H9 (cell line): ENCODE measurements around the gene C3orf20. TPM values are rescaled to one million over a fixed set of nuclear protein-coding genes. Genes with fewer than 3 reads are reported as not detected.

Experiments
- DNase-seq: peaks from one replicate; pipeline ENCODE4 v3.0.0-alpha.2; 2017
- H2AFZ ChIP-seq: one replicate; pipeline ENCODE4 v1.6.1; 2013; ENCODE audit warnings: mild to moderate bottlenecking, low read length, control low read depth, moderate library complexity
- H2AK5ac ChIP-seq: 2 replicates; pipeline ENCODE4 v1.6.1; 2013; ENCODE audit warnings: low read length, control low read depth, mixed read lengths; ENCODE audit not compliant: insufficient read length
- H2BK120ac ChIP-seq: one replicate; pipeline ENCODE4 v1.6.1; 2013; ENCODE audit warnings: low read depth, mild to moderate bottlenecking, low read length, control low read depth, inconsistent platforms; ENCODE audit not compliant: poor library complexity, severe bottlenecking
- H2BK12ac ChIP-seq: 2 replicates; pipeline ENCODE4 v1.6.1; 2013; ENCODE audit warnings: low read length, control low read depth, mixed read lengths, low read depth; ENCODE audit not compliant: insufficient read length
- H2BK15ac ChIP-seq: 2 replicates; pipeline ENCODE4 v1.6.1; 2013; ENCODE audit warnings: low read depth, low read length, control low read depth
- H2BK20ac ChIP-seq: one replicate; pipeline ENCODE4 v1.6.1; 2013; ENCODE audit warnings: low read depth, mild to moderate bottlenecking, low read length, control low read depth, inconsistent platforms; ENCODE audit not compliant: poor library complexity, severe bottlenecking
- H2BK5ac ChIP-seq: 2 replicates; pipeline ENCODE4 v1.6.1; 2013; ENCODE audit warnings: low read length, control low read depth, mixed read lengths; ENCODE audit not compliant: insufficient read length
- H3K14ac ChIP-seq: 2 replicates; pipeline ENCODE4 v1.6.1; 2013; ENCODE audit warnings: low read length, control low read depth; ENCODE audit not compliant: insufficient read depth
- H3K18ac ChIP-seq: 2 replicates; pipeline ENCODE4 v1.6.1; 2013; ENCODE audit warnings: low read depth, mild to moderate bottlenecking, mixed read lengths, low read length, control low read depth; ENCODE audit not compliant: insufficient read length
- H3K23ac ChIP-seq: 2 replicates; pipeline ENCODE4 v1.6.1; 2013; ENCODE audit warnings: low read length, control low read depth, mixed read lengths, low read depth; ENCODE audit not compliant: insufficient read length
- H3K23me2 ChIP-seq: 2 replicates; pipeline ENCODE4 v1.6.1; 2013; ENCODE audit warnings: low read depth, mild to moderate bottlenecking, mixed read lengths, low read length, control low read depth; ENCODE audit not compliant: insufficient read length, poor library complexity, severe bottlenecking
- H3K27ac ChIP-seq: 2 replicates; pipeline ENCODE4 v1.5.1; 2013; ENCODE audit warnings: low read length, control low read depth, mixed read lengths, low read depth; ENCODE audit not compliant: insufficient read length
- H3K27me3 ChIP-seq: 2 replicates; pipeline ENCODE4 v1.6.1; 2013; ENCODE audit warnings: low read length, control low read depth, inconsistent platforms; ENCODE audit not compliant: insufficient read depth
- H3K4ac ChIP-seq: 2 replicates; pipeline ENCODE4 v1.6.1; 2013; ENCODE audit warnings: low read depth, mild to moderate bottlenecking, control low read depth, inconsistent platforms, low read length, moderate library complexity
- H3K4me1 ChIP-seq: 2 replicates; pipeline ENCODE4 v1.6.1; 2013; ENCODE audit warnings: low read length, control low read depth, inconsistent platforms; ENCODE audit not compliant: insufficient read depth
- H3K4me2 ChIP-seq: 2 replicates; pipeline ENCODE4 v1.6.1; 2013; ENCODE audit warnings: low read length, control low read depth, mixed read lengths; ENCODE audit not compliant: insufficient read length, insufficient read depth
- H3K56ac ChIP-seq: 2 replicates; pipeline ENCODE4 v1.6.1; 2013; ENCODE audit warnings: low read depth, mild to moderate bottlenecking, mixed read lengths, low read length, control low read depth; ENCODE audit not compliant: insufficient read length
- H3K79me1 ChIP-seq: 2 replicates; pipeline ENCODE4 v1.6.1; 2013; ENCODE audit warnings: low read depth, mild to moderate bottlenecking, moderate library complexity, low read length, control low read depth, inconsistent platforms; ENCODE audit not compliant: insufficient read depth, poor library complexity, severe bottlenecking
- H3K79me2 ChIP-seq: 2 replicates; pipeline ENCODE4 v1.6.1; 2013; ENCODE audit warnings: low read length, control low read depth, inconsistent platforms; ENCODE audit not compliant: insufficient read depth
- H3K9ac ChIP-seq: 2 replicates; pipeline ENCODE4 v1.6.1; 2013; ENCODE audit warnings: low read length, control low read depth, mixed read lengths; ENCODE audit not compliant: insufficient read length; ENCODE audit errors: extremely low read depth
- H3K9me3 ChIP-seq: one replicate; pipeline ENCODE4 v1.6.1; 2013; ENCODE audit warnings: low read depth, low read length, inconsistent platforms; ENCODE audit not compliant: control insufficient read depth
- H3T11ph ChIP-seq: one replicate; pipeline ENCODE4 v1.6.1; 2013; ENCODE audit warnings: mild to moderate bottlenecking, low read length, control low read depth, inconsistent platforms
- H4K20me1 ChIP-seq: one replicate; pipeline ENCODE4 v1.6.1; 2013; ENCODE audit not compliant: control insufficient read depth, insufficient read length, insufficient read depth
- H4K5ac ChIP-seq: 2 replicates; pipeline ENCODE4 v1.6.1; 2013; ENCODE audit warnings: low read depth, mild to moderate bottlenecking, mixed read lengths, low read length, control low read depth; ENCODE audit not compliant: insufficient read length
- H4K8ac ChIP-seq: replicated peaks from 2 replicates; pipeline ENCODE4 v1.6.1; 2013; ENCODE audit warnings: low read length, control low read depth, mixed read lengths, low read depth; ENCODE audit not compliant: insufficient read length
- H4K91ac ChIP-seq: 2 replicates; pipeline ENCODE4 v1.6.1; 2013; ENCODE audit warnings: low read depth, mild to moderate bottlenecking, moderate library complexity, mixed read lengths, low read length, control low read depth; ENCODE audit not compliant: insufficient read length
- H3K27ac Mint-ChIP-seq, 3 experiments: 2 replicates in 2 of 3; 3 replicates in 1 of 3; pipeline ENCODE4 v1.8.0; 2020 to 2021; ENCODE audit warnings: mixed read lengths in 3 of 3, mild to moderate bottlenecking in 1 of 3, moderate library complexity in 1 of 3
- H3K27me3 Mint-ChIP-seq: 2 replicates; pipeline ENCODE4 v1.8.0; 2021; ENCODE audit warnings: low read depth, mild to moderate bottlenecking, moderate library complexity, mixed read lengths
- H3K36me3 Mint-ChIP-seq, 3 experiments: 2 replicates in 2 of 3; 3 replicates in 1 of 3; pipeline ENCODE4 v1.8.0; 2020 to 2021; ENCODE audit warnings: low read depth in 3 of 3, mixed read lengths in 3 of 3; ENCODE audit not compliant: insufficient read depth in 1 of 3
- H3K4me1 Mint-ChIP-seq, 2 experiments: 2 replicates each; pipeline ENCODE4 v1.8.0; 2020; ENCODE audit warnings: mixed read lengths in 2 of 2
- H3K4me3 Mint-ChIP-seq, 2 experiments: 2 replicates in 1 of 2; 3 replicates in 1 of 2; pipeline ENCODE4 v1.8.0; 2020 to 2021; ENCODE audit warnings: mild to moderate bottlenecking in 2 of 2, mixed read lengths in 2 of 2, moderate library complexity in 1 of 2
- H3K9me3 Mint-ChIP-seq, 2 experiments: 2 replicates in 1 of 2; 3 replicates in 1 of 2; pipeline ENCODE4 v1.8.0; 2020; ENCODE audit warnings: mild to moderate bottlenecking in 2 of 2, mixed read lengths in 2 of 2, moderate library complexity in 1 of 2
- WGBS: extraction: QIAGEN DNeasy Blood & Tissue Kit; methylation state at CpG from one replicate; pipeline ENCODE4 v1.1.7; 2013; ENCODE audit warnings: missing lambda C conversion rate, low lambda C conversion rate, mixed read lengths; ENCODE audit not compliant: insufficient read length; ENCODE audit errors: extremely low coverage; 5-methylcytosine and 5-hydroxymethylcytosine counted together
- total RNA-seq: library from RNA; stranded (reverse); gene quantifications from 2 replicates; pipeline ENCODE4 v1.2.1, GENCODE V29; 2021
- TF ChIP-seq, protein P1 (sequence below): fragments of 200-600 bp; sonication (generic); conservative IDR thresholded peaks from 3 replicates; pipeline ENCODE4 v1.8.0; 2021; ENCODE audit warnings: antibody characterized with exemption, mild to moderate bottlenecking

C3orf20 gene
- total RNA-seq, 1 experiment from 2014 or later, result not detected

DNA sequence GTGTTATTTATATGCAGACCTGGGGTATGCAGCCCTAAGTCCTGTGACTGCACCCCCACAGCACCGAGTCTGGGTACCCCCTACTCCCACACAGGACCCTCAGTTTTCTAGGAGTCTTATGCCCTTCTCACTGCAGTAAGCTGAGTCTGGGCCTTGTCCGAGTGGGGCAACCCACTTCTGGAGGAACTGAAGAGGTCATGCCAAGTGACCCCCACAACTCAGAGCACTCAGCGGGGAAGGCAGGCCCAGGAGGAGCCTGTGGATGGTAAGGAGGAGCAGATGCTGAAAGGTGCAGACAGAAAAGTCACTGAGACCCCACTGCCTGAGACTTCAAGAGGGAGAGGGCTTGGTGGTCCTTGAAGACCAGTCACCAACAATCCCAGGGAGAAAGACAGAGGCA lies 87.8 kb downstream of the C3orf20 start:
- no peaks in the 10 kb centered on the region for H3K23me2 ChIP-seq

More for the DNA sequence above, 87.8 kb downstream of the C3orf20 start:
- H3K79me1 ChIP-seq, result no peaks in the 10 kb centered on the region
- no peak overlapping the region for H3K4me2 ChIP-seq
- no peak overlapping the region for H2AK5ac ChIP-seq
- no peak overlapping the region for H3K4ac ChIP-seq
- no peaks in the 10 kb centered on the region for H3K27me3 ChIP-seq
- H3K14ac ChIP-seq, result no peak overlapping the region
- no peaks in the 10 kb centered on the region for H3K9me3 ChIP-seq
- H3K27ac ChIP-seq, result no peak overlapping the region
- H2BK120ac ChIP-seq, result no peak overlapping the region
- no peak overlapping the region for H4K91ac ChIP-seq
- no peak overlapping the region for H3K18ac ChIP-seq
- H4K20me1 ChIP-seq, result no peaks in the 10 kb centered on the region
- no CpG with 5 or more reads among the region's 3 CpGs for WGBS
- no peak overlapping the region for H2BK15ac ChIP-seq
- H3K56ac ChIP-seq, result no peak overlapping the region
- no peak overlapping the region for H2AFZ ChIP-seq
- H4K5ac ChIP-seq, result no peak overlapping the region
- no peak overlapping the region; a peak in 2 of 7 replicates for H3K27ac Mint-ChIP-seq
- H4K8ac ChIP-seq, result no peak overlapping the region
- peaks cover 6% of the 10 kb centered on the region for H3K27me3 Mint-ChIP-seq
- H2BK20ac ChIP-seq, result no peak overlapping the region
- no peaks in the 10 kb centered on the region for H3K4me1 ChIP-seq
- H3K79me2 ChIP-seq, result no peaks in the 10 kb centered on the region
- peak; percentile 9 for DNase-seq
- H2BK12ac ChIP-seq, result no peak overlapping the region
- peaks cover 0 to 4% of the 10 kb centered on the region in 2 experiments; a peak in 1 of 4 replicates for H3K4me1 Mint-ChIP-seq
- H3K36me3 Mint-ChIP-seq, result no peaks in the 10 kb centered on the region; a peak in 1 of 7 replicates
- no peak overlapping the region for H3T11ph ChIP-seq
- no peak overlapping the region for H3K9ac ChIP-seq
- H3K4me3 Mint-ChIP-seq, result no peak overlapping the region
- TF ChIP-seq, protein P1, sequence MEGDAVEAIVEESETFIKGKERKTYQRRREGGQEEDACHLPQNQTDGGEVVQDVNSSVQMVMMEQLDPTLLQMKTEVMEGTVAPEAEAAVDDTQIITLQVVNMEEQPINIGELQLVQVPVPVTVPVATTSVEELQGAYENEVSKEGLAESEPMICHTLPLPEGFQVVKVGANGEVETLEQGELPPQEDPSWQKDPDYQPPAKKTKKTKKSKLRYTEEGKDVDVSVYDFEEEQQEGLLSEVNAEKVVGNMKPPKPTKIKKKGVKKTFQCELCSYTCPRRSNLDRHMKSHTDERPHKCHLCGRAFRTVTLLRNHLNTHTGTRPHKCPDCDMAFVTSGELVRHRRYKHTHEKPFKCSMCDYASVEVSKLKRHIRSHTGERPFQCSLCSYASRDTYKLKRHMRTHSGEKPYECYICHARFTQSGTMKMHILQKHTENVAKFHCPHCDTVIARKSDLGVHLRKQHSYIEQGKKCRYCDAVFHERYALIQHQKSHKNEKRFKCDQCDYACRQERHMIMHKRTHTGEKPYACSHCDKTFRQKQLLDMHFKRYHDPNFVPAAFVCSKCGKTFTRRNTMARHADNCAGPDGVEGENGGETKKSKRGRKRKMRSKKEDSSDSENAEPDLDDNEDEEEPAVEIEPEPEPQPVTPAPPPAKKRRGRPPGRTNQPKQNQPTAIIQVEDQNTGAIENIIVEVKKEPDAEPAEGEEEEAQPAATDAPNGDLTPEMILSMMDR, result no peak
- H2BK5ac ChIP-seq, result no peak overlapping the region
- no peak overlapping the region for H3K23ac ChIP-seq
- H3K9me3 Mint-ChIP-seq, result no peaks in the 10 kb centered on the region
